LNCaP clone FGC (cell line): ENCODE data around the gene CCN5.
"Not testable (repeated sequence)": the region's sequence is repeated elsewhere in the genome, so short reads cannot be mapped to it uniquely, and the experiment has no call there.

Experiments
- DNase-seq: peaks from one replicate; pipeline ENCODE4 v3.0.0-alpha.2; 2011; ENCODE audit warnings: low read depth
- H3K4me3 ChIP-seq: 2 replicates; pipeline ENCODE4 v1.5.1; 2011; ENCODE audit warnings: mild to moderate bottlenecking, low read depth, low read length, control low read depth
- CTCF ChIP-seq: IDR thresholded peaks from 2 replicates; pipeline ENCODE4 v1.5.1; 2012; ENCODE audit warnings: mild to moderate bottlenecking; ENCODE audit not compliant: control insufficient read depth, insufficient read depth; ENCODE audit errors: extremely low read depth

The CCN5 gene

GRCh38 chr20:44759595-44759994 lies 44.4 kb downstream of the CCN5 start:
- no peak overlapping the region for H3K4me3 ChIP-seq
- TF ChIP-seq CTCF, result no peak
- no peak for DNase-seq

GRCh38 chr20:44761423-44761822 lies 46.3 kb downstream of the CCN5 start:
- H3K4me3 ChIP-seq, result no peak overlapping the region
- DNase-seq, result no peak
- TF ChIP-seq CTCF, result no peak

GRCh38 chr20:44762466-44763140 lies 47.4 kb downstream of the CCN5 start:
- TF ChIP-seq CTCF, result no peak
- no peak for DNase-seq
- H3K4me3 ChIP-seq, result no peak overlapping the region

- not testable (repeated sequence) for DNase-seq
Observed at GRCh38 chr20:44763798-44764197, 48.6 kb downstream of the CCN5 start.

GRCh38 chr20:44765091-44765490 lies 49.9 kb downstream of the CCN5 start:
- DNase-seq, result no peak
- no peak overlapping the region for H3K4me3 ChIP-seq
- no peak for TF ChIP-seq CTCF

More at GRCh38 chr20:44763798-44764197, 48.6 kb downstream of the CCN5 start:
- not testable (repeated sequence) for H3K4me3 ChIP-seq

GRCh38 chr20:44765701-44766347 lies 50.7 kb downstream of the CCN5 start:
- TF ChIP-seq CTCF, result no peak
- DNase-seq, result no peak

GRCh38 chr20:44768256-44768655 lies 53.1 kb downstream of the CCN5 start:
- TF ChIP-seq CTCF, result no peak
- DNase-seq, result no peak
- H3K4me3 ChIP-seq, result no peak overlapping the region

More at GRCh38 chr20:44765701-44766347, 50.7 kb downstream of the CCN5 start:
- no peak overlapping the region for H3K4me3 ChIP-seq
